ENCODE data around the gene SLC25A1.

Gene SLC25A1

DNA sequence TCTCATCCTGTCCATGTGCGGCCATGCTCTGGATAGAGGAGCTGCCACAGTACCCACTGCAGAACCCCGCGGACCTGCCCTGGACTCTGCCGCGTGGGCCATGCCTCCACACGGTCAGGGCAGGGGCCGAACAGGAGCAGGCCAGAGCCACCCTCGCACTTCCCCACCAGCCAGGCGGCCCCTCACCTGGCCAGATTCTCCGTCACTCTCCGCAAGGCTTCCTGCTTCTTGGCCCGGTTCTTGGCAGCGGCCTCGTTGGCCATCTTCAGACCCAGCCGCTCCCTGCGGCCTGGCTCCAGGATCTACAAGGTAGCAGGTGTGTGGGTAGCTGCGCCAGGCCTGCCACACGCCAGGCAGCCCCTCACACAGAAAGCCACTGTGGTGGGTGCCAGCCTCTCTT lies 43.7 kb downstream of the SLC25A1 start:
- no peak for DNase-seq

DNA sequence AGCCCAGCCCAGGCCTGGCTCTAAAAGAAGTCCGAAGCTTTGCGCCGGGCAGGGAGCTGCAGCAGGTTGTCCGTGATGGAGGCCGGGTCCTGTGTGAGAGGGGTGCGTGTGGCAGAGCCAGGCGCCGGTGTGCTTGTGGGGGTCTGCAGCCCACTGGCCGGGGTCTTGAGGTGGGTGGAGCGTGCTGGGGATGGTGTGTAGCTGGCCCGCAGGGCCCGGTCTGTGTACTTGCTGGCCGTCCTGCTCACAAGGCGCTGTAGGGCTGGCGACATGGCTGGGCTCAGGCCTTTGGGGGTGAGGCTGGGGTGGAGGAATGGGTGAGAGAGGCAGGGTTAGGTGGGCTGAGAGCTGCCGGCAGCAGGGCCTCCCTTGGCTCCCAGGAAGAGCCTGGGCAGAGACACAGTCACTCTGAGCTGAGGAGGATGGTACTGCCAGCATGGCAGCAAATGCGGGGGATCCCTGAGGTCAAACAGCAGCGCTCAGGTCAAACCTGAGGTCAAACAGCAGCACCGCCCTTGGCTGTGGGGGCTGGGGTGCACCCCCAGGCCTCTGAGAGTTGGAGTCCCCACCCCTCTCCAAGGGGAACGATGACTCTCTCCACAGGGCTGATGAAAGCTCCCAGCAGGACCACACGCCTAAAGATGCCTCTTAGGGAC lies 44.2 kb downstream of the SLC25A1 start:
- no peak for DNase-seq

DNA sequence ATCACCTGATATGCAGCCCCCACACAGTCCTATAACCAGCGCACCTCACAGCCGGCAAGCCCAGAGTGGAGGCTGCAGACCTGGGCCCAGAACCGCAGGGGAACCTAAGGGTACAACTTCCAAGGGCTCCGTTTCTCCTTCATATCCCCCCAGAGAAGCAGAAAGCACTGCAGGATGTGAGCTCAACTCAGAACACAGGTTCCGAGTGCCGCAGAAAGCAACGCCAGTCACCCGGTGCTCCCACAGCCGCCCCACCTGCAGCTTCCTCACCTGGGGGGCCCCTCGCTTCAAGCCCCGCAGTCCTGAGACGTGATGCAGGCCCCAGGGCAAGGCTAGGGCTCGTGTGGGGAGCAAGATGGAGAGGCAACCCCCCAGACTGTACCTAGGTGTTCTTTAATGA lies 45.0 kb downstream of the SLC25A1 start:
- no peak for DNase-seq

DNA sequence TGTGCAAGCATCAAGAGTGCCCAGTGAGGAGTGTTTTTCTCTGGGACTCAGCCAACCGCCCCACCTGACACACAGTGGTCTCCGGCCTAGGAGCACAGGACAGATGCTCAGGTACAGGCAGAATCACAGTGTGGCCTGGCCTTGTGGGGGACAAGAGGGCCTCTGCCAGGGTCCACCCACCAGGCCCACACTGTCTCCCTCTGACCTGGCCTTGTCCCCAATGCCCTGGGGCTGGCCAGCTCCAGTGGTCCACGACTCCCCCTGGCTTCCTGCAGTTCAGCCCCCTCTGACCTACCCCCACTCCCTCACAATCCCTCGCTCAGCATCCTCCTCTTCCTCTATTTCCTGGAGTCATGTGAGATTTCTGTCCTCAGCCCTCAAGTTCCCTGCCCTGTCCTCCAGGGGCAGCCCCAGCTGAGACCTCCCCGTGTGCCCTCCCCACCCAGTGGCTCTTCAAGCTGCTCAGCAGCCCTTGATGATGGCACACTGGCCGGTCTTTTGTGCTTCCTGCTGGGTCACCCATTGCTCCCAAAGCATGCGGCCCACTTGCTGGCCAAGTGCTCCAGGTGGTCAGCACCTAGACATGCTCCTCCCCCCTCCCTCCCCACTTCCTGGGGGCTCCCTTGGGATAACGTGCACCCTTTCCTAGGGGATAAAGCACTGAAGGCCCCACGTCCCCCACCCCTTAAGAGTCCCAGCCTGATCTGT lies 45.7 kb downstream of the SLC25A1 start:
- no peak for DNase-seq

DNA sequence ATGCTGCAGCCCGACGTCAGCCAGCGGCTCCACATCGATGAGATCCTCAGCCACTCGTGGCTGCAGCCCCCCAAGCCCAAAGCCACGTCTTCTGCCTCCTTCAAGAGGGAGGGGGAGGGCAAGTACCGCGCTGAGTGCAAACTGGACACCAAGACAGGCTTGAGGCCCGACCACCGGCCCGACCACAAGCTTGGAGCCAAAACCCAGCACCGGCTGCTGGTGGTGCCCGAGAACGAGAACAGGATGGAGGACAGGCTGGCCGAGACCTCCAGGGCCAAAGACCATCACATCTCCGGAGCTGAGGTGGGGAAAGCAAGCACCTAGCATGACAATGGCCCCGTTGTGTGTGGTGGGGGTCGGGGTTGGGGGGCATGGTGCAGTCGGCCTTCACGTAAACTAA lies 46.4 kb downstream of the SLC25A1 start:
- DNase-seq = no peak

DNA sequence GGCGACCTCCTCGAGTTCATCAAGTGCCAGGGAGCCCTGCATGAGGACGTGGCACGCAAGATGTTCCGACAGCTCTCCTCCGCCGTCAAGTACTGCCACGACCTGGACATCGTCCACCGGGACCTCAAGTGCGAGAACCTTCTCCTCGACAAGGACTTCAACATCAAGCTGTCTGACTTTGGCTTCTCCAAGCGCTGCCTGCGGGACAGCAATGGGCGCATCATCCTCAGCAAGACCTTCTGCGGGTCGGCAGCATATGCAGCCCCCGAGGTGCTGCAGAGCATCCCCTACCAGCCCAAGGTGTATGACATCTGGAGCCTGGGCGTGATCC lies 46.9 kb downstream of the SLC25A1 start:
- DNase-seq = no peak

DNA sequence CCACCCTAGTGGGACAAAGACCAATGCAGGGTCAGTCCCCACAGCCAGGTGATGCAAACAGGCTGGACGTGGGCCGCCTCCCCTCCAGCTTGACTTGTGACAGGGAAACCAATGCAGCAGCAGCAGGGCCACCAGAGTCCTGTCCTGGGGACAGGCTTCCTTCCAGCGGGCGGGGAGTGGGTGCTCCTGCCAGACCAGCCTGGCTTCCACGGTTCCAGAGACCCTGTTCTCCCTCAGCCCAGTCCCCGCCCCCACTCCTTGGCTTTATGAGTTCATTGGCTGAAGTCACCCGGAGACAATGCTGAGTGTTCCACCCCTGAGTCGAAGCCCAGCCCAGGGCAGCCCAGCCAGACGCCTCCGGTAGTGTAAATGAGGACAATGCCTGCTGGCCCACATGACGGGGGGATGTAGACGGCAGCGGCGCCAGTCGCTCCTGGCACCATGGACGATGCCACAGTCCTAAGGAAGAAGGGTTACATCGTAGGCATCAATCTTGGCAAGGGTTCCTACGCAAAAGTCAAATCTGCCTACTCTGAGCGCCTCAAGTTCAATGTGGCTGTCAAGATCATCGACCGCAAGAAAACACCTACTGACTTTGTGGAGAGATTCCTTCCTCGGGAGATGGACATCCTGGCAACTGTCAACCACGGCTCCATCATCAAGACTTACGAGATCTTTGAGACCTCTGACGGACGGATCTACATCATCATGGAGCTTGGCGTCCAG lies 47.4 kb downstream of the SLC25A1 start, which contains the start of gene TSSK2:
TSS of gene TSSK2 (plus strand) at position 350 of the 726 bp plus-strand sequence. CDS start at position 442, 92 bp downstream.
- no peak for DNase-seq

DNA sequence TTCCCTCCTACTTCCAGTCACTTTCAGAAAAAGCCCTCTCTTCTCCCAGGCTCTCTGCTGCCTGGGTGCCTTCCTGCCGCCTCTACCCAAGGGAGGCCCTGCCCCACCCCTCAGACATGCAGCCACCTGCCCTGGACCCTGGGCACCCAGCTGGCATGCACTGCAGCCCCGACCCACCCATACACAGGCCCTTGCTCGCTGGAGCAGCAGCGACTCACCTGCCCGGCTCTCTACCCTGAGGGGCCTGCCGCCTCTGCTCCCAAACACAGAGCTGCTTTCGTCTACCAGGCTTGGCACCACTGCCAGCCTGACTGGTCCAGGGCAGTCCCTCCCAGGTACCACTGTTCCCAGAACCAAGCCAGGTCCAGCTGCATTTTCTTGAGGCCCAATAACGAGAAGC lies 48.7 kb downstream of the SLC25A1 start:
- no peak for DNase-seq

DNA sequence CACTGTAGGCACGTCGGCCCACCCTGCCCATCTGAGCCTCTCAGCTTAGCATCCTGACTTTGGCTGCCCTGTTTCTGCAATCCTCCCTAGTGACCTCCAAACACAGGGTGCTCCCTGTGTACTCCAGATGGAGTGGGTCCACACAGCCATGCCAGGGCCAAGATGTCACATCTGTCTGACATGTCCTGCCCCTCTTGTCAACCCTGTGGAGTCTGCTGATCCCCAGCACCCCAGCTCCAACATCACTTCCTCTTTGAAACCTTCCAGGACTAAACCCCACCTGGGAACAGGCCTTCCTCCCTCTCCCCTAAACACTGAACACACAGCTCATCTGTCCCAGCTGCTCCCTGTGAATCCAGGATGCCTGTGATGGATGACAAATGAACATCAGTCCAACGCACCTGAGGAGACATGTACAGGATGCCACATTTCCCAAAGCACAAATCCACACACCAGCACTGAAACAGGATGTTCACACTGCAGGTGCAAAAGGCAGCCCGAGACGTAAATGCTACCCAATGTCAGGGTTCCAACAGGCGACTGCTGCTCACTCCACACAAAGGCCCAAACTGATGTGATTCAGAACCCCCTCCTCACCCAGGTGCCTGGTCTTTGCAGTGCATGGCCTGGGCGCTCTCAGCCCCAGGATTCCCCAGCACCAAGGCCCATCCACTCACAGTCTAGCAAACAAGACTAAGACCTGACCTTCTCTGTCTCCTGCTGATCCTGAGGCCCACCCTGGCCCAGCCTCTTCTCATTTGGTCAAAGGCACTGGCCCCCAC lies 49.4 kb downstream of the SLC25A1 start:
- DNase-seq = no peak

DNA sequence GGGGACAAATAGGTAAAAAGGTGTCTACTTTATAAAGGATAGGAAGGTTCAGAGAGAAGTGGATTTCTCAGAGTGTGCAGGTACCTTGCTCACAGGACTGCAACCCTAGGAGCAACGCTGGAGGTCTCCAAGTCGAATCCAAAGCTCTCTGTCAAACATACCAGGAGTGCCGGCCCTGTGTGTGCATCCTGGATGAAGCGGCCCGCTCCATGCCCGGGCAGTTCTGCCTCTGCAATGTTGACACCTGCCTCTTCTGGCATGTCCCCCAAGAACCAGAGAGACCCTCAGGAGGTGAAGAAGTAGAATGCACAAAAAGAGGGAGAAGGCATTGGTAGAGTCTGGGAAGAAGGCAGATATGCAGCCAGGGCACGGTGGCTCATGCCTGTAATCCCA lies 50.5 kb downstream of the SLC25A1 start:
- DNase-seq = no peak

DNA sequence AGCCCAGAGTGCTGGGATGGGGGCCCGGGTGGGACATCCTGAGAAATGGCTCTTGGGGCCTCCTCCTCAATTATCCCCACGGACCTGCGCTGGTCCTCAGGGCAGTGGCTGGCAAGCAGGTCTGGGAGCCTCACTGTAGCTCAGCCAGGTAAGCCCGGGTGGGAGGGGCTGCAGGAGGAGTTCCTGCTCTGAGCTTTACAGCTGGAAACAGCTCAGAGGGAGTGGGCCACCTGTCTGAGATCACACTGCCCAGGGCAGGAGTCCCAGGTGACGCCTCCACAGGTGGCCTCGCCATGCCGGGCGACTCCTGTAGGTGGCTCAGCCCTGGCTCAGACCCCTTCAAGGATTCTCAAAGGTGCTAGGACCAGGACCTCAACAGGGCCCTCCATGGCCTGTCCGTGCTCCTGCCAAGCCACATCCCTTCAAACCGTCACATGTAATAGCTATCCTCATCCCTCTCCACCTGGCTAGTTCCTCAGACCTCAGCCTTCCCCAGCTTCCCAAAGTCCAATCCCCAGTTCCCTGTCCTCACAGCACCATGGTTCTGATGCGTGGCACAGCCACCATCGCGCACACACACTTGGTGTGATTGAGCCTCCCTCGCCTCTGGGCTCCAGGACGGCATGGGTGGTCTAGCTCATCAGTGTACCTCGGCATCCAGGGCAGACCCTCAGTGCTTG lies 51.1 kb downstream of the SLC25A1 start:
- DNase-seq = no peak

DNA sequence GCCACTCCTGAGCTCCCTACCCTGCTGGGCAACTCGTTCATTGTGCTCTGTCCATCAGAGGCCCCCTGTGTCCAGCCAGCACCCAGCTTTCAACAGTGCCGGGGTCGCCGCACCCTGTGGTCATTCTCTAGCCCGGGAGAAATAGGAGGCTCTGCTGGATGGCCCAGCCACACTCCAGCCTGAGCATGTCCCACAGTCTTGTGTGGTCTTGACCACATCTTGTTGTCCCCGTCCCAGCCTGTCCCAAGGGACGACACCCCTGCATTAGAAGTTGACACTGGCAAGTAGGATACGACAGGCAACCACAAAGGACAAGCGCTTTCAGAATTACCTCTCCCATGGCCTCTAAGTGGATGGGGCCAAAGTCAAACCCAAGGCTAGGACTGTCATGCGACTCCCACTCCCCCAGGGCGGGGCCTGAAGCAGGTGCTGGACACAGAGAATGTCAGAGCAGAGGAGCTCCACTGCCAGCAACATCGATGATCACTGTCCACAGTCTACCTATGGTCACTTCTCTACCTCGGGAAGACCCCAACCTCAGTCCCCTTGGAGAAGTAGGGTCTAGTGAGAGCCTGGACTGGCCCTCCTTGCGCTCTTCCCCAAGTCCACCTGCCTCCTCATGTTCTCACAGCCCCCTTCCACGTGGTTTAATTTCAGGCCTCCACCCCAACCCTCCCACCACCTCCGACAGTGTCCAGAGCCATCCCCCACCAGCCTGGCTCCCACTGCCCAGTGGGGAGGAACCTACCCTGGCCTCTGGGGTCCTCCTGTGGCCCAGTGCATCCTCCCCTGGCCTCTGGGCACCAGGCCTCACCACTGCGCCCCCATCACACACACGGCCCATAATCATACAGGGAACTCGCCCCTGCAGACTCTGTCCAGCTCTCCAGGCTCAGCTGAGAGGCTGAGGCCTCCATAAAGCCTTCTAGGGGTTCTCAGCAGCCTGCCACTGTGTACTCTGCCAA lies 51.9 kb downstream of the SLC25A1 start:
- no peak for DNase-seq
